GM21515 (cell line): ENCODE data around the gene COMP.
"Not testable (repeated sequence)": the region's sequence is repeated elsewhere in the genome, so short reads cannot be mapped to it uniquely, and the experiment has no call there.

Experiments
- ATAC-seq: cut with Tn5 transposase; IDR thresholded peaks from one replicate; pipeline ENCODE4 v1.9.1; 2021; ENCODE audit not compliant: unreplicated experiment

The COMP gene

GRCh38 chr19:18749362-18750231 is 41.5 kb downstream of the COMP start:
- no peak for ATAC-seq

DNA sequence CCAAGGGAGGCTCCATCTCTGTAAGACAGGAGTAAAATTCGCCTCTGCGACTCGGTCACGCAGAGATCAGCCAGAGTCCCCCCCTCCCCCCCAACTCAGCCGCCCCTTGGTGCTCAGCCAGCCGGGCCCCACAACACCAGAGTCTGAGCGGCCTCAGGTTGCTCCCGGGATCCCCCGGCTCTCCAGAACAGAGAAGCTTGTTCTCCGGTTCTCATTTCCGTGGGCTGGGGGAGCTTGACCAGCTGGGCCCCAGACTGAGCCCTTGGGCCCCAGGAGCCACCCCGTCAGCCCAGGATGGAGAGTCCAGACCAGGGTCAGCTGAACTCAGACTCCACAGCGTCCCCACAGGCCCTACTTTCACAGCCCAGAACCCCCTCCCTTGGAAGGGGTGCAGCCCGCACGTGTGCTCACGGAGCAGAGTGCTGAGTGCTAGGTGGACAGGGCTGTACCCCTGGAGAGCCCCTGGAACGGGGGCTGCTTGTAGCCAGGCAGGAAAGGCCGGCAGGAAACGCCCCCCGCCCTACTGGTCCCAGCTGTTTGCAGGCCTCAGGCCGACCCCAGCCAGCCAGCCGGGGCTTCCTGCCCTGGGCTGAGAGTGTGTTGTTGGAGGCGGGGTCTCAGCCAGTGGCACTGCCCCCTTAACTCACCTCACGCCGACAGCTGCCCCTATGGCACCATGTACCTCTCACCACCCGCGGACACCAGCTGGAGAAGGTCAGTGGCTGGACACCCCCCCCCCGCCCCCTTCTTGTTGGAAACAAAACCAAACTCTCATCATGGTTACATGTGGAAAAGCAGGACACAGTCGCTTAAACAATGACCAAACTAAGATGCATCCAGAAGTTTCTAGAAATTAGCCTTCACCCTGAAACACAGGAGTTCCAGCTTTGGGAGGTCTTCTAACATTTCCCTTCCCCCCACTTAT is 44.4 kb downstream of the COMP start:
- ATAC-seq: no peak

- ATAC-seq: no peak
Observed at GRCh38 chr19:18745931-18746330, 45.2 kb downstream of the COMP start.

GRCh38 chr19:18745012-18745735 is 45.9 kb downstream of the COMP start:
- ATAC-seq: no peak

DNA sequence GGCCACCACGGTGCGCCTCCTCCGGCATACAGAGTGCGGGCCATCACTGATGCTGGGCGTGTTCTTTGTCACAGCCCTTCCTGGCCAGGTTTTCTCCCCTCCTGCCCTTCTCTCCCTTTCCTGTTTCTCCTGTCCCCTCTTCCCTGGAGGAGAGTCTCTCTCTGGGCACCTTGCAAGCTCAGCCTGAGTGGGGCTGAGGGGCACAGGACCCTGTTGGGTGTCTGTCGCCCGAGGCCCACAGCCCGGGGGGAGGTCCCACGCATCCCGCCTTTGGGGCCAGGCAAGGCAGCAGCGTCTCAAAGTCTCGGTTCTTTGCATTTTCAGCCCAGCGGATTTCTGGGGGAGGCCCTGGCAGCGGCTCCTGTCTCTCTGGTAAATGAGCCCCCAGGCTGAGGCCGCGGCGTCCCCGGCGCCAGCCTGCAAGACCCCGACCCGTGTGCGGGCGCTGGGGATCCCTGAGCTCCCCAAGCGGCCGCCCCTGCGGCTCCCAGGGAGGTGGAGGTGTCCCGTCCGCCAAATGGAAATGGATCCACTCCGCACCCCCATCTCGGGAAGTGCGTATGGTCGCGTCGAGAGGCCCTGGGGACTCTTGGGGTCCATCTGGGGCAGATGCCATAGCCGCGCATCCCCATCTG is 47.2 kb downstream of the COMP start:
- ATAC-seq: no peak

DNA sequence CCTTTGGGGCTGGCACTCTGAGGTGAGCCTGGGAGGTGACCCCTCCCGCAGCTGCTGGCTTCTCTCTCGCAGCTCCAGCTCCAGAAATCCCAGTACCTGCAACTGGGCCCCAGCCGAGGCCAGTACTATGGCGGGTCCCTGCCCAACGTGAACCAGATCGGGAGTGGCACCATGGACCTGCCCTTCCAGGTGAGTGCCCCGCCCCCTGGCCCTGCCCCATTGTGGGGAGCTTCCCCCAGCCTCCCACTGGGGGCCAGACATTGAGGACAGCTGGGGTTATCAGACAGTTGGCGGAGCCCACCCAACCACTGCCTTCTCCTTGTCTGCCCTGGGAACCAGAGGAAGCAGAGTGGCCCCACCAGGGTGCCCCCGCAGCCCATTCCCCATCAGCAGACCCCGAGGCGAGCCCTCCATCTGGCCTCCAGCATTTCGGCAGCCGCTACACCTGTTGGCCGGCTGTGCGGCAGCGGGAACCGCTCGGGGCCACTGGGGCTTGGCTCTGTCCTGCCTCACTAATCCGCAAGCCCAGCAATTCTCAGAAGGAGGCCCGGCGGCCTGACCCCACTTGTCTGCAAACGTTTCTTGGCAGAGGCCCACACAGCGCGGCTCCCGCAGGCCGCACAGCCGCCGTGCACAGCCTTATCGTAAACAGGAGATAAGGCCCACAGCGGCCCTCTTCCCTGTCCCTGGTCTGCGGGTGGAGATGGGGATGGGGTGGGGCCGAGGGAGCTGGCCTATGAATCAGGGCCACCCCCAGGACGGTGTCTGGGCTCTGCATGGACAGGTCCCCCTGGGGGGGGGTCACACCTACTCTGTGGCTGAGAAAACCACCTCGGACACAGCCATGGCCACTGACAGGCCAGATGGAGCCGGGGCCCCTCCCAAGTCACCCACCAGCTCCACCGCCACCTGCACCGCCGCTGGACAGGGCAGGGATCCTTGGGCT is 48.0 kb downstream of the COMP start:
- no peak for ATAC-seq

GRCh38 chr19:18742324-18742723 is 48.8 kb downstream of the COMP start:
- ATAC-seq: no peak

- ATAC-seq: no peak
Observed at GRCh38 chr19:18741124-18742121, 49.7 kb downstream of the COMP start.

GRCh38 chr19:18738961-18739690 is 52.0 kb downstream of the COMP start:
- ATAC-seq: no peak

- ATAC-seq: no peak
Observed at GRCh38 chr19:18737954-18738351, 53.2 kb downstream of the COMP start.

- no peak for ATAC-seq
Observed at GRCh38 chr19:18737337-18737953, 53.7 kb downstream of the COMP start.

DNA sequence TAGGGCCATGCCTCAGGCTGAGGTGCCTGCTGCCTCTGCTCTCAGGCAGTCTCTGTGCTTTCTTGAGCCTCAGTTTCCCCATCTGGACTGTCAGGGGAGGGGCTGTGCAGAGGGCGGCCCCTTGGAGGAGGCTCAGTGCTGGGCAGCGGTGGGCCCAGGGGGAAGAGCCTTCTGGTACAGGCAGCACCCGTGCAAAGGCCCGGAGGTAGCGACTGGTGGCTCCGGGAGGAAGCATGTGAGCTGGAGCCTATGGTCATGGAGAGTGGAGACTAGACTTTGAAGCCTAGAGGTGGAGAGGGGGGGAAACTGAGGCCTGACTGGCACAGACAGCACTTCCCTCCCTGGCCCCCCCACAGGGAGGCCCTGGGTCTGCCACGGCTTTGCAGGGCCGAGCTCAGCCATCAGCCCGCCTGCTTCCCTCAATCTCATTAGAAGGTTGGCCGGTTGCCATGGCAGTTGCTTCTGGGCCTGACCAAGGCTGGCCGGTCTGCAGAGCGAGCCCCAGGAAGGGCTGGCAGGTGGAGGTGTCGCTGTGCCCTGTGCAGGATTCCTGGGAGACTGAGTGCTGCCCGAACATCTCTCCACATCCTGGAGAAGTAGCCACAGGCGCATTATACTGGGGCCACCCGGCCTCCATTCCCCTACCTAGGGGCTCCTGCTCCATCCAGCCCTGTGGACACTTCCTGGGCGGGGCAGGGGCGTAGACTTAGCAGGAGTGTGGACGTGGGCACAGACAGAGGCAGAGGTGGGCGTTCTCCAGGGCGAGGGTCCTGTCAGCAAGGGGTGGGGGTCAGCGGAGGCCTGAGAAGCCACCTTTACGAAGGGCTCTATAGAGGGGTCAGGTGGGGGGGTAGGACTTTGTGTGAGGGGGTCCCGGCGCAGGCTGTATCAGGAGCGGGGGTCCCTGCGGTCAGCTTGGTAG is 54.4 kb downstream of the COMP start:
- ATAC-seq: no peak

- no peak for ATAC-seq
Observed at GRCh38 chr19:18735752-18736151, 55.4 kb downstream of the COMP start.

DNA sequence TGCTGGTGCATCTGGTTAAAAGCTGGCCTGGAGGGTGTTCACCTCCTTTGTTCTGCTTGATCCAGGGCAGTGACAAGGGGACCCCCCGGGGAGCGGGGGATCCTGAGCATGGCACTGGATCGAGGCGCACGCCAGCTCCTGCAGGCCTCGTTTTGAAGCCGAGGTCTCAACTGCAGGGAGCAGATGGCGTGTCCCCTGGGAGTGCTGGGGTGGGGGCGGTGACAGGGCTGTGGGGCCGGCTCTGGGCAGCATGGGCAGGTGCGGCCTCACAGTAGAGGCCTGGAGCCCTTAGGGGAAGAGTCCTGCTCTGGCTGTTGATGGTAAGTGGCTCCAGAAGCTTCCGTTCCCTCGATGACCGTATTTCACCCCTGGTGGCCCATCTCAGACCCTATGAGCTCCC is 55.8 kb downstream of the COMP start:
- ATAC-seq: no peak

DNA sequence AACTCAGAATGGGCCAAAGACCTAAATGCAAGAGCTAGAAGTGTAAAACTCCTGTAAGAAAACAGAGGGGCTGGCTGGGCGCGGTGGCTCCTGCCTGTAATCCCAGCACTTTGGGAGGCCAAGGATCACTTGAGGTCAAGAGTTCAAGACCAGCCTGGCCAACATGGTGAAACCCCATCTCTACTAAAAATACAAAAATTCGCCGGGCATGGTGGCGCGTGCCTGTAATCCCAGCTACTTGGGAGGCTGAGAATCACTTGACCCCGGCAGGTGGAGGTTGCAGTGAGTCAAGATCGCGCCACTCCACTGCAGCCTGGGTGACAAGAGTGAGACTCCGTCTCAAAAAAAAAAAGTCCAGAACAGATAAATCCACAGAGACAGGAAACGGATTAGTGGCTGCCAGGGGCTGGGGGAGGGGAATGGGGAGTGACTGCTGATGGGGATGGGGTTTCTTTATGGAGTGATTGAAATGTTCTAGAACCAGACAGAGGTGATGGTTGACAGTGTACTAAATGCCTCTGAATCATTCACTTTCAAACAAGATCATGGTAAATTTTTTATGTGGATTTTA is 57.3 kb downstream of the COMP start:
- not testable (repeated sequence) for ATAC-seq

GRCh38 chr19:18733196-18733647 is 57.9 kb downstream of the COMP start:
- no peak for ATAC-seq
